GM19328 (cell line): ENCODE data around the gene SLC6A13.
"Not testable (repeated sequence)": the region's sequence is repeated elsewhere in the genome, so short reads cannot be mapped to it uniquely, and the experiment has no call there.

ENCODE experiments used
- ATAC-seq: cut with Tn5 transposase; IDR thresholded peaks from one replicate; pipeline ENCODE4 v1.9.1; 2021; ENCODE audit warnings: mild to moderate bottlenecking, moderate library complexity; ENCODE audit not compliant: unreplicated experiment

The SLC6A13 gene

DNA sequence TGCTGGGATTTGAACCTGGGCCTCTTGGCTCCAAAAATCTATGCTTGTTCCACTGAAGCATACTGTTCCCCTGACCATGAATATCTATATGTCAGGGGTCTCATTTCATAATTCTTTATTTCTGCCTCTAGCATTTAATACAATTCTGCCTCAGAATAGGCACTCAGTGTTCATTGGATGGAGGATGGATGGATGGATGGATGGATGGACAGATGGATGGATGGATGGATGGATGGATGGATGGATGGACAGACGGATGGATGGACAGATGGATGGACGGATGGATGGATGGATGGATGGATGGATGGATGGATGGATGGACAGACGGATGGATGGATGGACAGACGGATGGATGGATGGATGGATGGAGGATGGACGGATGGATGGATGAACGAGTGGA is 45.6 kb downstream of the SLC6A13 start:
- ATAC-seq = not testable (repeated sequence)

- no peak for ATAC-seq
Observed at GRCh38 chr12:215116-215515, 47.5 kb downstream of the SLC6A13 start.

DNA sequence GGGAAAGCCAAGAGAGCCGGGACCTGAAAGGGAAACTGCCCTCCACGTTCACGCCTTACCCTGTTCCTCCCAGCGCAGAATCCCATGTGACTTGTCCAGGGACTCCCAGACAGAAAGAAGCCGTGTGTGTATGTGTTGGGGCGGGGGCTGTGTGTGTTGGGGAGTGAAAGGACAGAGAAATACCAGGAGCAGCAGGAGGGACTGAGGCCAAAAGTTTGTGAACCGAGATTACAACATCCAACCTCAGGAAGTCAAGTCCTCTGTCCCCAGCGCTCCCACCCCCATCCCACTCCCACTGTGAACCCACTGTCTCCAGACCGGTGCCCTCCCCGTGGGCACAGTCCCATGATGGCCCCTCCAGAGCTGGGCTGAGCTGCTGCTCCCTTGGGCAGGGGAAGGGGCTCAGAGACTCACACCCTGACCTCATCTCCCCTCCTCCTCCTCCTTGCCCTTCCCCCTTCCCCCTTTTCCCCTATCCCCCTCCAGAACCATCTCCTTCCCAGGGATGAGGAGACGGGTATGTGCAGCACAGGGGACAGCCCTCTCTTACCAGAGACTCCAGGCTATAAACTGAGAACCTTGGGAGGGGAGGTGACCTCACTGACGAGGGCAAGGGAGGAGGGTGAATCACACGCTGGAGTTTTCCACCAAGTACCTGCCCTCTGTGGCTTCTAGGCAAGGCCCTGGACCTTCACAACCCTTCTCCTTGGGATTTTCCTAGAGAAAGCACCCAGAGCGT is 48.5 kb downstream of the SLC6A13 start, which contains the start of gene SLC6A12:
Gene SLC6A12 (minus strand): TSS at position 155 of the 739 bp plus-strand sequence. CDS start 4,171 bp downstream, outside the sequence.
- no peak for ATAC-seq

DNA sequence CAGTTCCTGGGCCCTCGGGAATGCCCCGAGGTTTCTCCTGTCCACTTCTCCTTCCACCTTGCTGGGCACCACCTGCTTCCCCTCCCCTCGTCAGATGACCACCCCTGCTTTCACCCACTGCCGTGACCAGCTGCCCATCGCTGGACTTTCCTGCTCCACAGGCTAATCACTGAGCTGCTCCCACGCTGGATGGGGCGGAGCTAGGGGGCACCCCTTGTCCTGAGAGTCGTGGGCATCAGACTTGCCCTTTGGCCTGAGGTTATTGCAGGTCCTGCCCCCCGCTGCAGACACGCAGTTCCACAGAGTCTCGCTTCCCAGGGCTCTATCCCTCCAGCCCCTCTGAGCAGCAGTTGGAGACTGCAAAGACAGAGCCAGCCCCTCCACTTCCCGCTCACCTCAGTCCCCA is 49.1 kb downstream of the SLC6A13 start:
- no peak for ATAC-seq

- ATAC-seq = no peak
Observed at GRCh38 chr12:212715-213526, 49.7 kb downstream of the SLC6A13 start.

- no peak for ATAC-seq
Observed at GRCh38 chr12:212415-212714, 50.3 kb downstream of the SLC6A13 start.

- no peak for ATAC-seq
Observed at GRCh38 chr12:211639-212414, 50.8 kb downstream of the SLC6A13 start.

GRCh38 chr12:211142-211465 is 51.5 kb downstream of the SLC6A13 start:
- ATAC-seq = no peak

GRCh38 chr12:210277-211141 is 52.1 kb downstream of the SLC6A13 start:
- ATAC-seq = no peak

DNA sequence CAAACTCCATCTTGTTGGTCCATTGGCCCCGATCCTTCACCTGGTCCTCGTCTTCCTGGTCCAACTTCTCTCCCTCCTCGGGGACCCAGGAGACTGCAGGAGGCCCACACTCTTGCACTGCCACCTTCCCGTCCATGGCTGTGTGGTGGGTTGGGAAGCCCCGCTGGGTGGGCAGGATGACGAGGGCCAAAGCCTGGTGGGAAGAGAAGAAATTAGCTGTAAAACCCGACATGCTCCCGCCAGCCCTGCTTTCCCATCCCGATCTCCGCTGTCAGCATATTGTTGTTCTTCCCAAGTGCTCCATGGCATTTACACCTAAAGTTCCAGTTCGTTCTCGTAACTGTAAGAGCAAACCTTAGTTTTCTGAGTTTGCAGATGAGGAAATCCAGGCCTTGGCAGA is 52.8 kb downstream of the SLC6A13 start:
- no peak for ATAC-seq

GRCh38 chr12:209246-209645 is 53.4 kb downstream of the SLC6A13 start:
- no peak for ATAC-seq

DNA sequence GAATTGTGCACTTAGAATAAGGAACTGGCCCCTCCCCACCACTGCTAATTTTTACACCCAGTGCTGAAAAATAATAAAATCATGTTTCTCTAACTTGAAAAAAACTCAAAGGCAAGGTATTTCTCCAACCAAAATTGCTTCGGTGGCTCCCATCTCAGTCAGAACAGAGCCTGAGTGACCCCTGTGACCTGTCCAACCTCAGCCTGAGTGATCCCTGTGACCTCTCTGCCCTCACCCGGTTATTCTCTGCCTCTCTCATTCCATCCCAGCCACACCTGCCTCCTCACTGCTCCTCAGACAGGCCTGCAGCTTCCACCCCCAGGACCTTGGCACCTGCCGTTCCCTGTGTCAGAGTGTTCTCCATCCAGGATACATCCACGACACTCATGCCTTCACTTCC is 53.8 kb downstream of the SLC6A13 start:
- no peak for ATAC-seq

DNA sequence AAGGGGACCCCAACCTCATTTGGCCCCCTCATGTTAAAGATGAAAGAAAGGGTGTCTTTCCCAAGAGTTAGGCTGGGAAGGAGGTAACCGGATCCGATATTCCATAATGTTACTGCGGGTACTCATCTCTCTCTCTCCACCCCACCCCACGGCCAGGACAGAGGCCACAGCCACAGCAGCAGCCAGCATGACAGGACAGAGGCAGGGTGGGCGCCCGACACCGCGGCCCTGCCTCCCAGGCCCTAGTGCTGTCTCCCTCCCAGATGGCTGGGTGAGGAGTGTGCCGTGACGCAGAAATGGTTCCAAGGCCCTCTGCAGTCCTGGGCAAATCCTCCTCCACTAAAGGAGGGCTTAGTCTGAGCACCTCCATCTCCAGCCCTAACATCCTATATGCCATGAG is 54.8 kb downstream of the SLC6A13 start:
- ATAC-seq = no peak

DNA sequence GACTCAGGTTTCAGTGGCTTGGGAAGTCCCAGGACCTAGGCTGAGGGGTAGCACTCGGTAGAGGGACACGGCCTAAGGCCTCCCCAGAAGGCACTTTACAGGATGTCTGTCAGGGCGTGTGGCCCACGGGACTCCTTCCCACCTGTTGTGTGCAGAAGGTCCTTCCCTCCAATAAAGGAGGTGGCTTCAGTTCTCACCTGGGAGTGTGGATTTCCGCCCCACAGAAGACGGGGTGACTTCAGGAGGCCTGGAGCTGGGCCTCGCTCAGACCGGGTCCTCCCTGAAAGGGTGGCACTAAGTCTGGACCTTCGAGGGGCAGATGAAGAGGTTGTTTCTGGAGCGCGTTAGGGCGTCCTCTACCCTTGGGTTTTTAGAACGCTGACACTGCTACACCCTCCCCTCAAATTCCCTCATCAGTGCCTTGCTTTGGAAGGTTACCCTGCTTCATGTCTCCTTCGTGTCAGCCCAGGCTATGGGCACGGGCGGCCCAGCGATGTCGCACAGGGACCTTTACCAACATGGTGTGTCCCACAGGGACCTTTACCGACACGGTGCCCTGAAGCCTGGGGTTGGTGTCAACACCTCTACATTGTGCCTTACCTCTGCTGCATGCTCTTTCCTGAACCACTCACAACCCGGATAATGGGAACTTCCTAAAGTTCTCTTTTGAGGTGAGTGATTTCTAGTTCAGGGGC is 55.7 kb downstream of the SLC6A13 start:
- no peak for ATAC-seq

DNA sequence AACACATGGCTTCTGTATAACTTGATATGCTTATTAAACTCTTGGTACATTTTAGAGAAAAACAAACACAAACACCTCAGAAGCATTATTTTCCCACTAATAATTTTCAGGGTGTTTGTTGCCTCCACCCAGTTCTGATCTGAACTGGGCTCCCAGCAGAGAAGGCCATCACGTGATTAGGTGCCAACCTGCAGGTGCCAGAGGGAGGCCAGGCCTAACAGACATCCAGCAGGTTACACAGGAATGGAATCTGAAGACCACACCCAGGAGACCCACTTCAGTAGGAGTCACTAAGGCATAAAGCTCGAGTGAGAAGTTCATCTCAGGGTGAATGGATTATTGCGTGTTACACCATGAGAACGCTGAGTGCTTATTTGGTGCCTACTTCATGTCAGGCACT is 57.6 kb downstream of the SLC6A13 start:
- ATAC-seq = no peak

GRCh38 chr12:204261-204678 is 58.4 kb downstream of the SLC6A13 start:
- no peak for ATAC-seq

DNA sequence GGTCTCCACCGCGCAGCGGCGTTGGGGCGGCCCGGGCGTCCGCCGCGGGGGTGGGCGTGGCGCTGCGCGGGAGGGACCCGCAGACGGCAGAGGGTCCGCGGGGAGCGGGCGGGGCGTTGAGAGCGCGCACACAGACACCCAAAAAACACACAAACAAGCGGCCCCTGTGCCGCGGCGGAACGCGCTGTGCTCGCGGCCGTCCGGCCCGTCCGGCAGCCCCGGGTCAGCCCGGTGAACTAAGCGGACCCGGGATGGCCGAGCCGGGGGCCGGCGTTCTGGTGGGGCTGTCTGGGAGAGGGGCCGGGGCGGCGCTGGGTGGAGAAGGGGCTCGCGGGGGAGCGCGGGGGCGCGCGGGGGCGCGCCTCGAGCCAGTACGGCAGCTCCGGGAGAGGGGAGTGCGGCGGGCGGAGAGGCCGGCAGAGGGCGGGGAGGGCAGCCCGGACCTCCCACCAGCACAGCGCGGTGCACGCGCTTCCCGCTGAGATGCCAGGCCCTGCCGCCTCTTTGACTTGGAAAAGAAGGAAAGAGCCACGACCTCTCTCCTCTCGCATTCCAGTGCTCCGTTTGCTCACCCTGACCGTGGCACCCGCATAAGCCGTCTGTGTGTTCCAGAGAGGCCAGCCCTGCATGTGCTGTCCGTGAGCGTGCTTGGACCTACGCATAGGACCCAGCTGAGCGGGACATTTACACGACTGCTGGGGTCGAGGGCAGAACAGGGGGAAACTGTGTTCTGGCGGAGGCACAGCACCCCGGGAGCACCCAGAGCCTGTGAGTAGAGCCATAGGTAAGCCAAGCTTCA is 59.0 kb downstream of the SLC6A13 start:
- ATAC-seq = no peak

GRCh38 chr12:203074-203461 is 59.6 kb downstream of the SLC6A13 start:
- no peak for ATAC-seq

- ATAC-seq = no peak
Observed at GRCh38 chr12:202081-202731, 60.4 kb downstream of the SLC6A13 start.
